NB4 (cell line): ENCODE measurements around the gene CSNK2A3.

ENCODE experiments used
- CTCF ChIP-seq: IDR thresholded peaks from one replicate; pipeline ENCODE4 v1.5.1; 2012; ENCODE audit warnings: low read depth, low read length
- MYC ChIP-seq: IDR thresholded peaks from 2 replicates; pipeline ENCODE4 v1.6.1; 2011; ENCODE audit warnings: low read depth, low read length
- POLR2A ChIP-seq: IDR thresholded peaks from 2 replicates; pipeline ENCODE4 v1.6.1; 2011; ENCODE audit warnings: mild to moderate bottlenecking; ENCODE audit not compliant: insufficient read length; ENCODE audit errors: extremely low read depth
- TF ChIP-seq, protein P1 (sequence below): IDR thresholded peaks from 2 replicates; pipeline ENCODE4 v1.6.1; 2011; ENCODE audit warnings: low read depth, low read length

- TF ChIP-seq CTCF (no peak), POLR2A (no peak), MYC (no peak)
- TF ChIP-seq, protein P1, sequence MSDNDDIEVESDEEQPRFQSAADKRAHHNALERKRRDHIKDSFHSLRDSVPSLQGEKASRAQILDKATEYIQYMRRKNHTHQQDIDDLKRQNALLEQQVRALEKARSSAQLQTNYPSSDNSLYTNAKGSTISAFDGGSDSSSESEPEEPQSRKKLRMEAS = no peak
These were observed 41.9 kb downstream of the CSNK2A3 start for GRCh38 chr11:11311169-11311568.
